Stimulated activated CD4-positive, alpha-beta T cell treated with anti-CD3 and anti-CD28 coated beads, Interleukin-4, amount 100 ng/mL, for 24 hours (primary cell): ENCODE data around the gene LMNTD1.
"Not testable (repeated sequence)": the region's sequence is repeated elsewhere in the genome, so short reads cannot be mapped to it uniquely, and the experiment has no call there.

Source experiments
- DNase-seq: peaks from one replicate; pipeline ENCODE4 v3.0.0-alpha.2; 2020

LMNTD1 gene

GRCh38 chr12:25488956-25489870 is 63.9 kb downstream of the LMNTD1 start:
- DNase-seq = not testable (repeated sequence)

GRCh38 chr12:25482625-25483024 is 70.5 kb downstream of the LMNTD1 start:
- no peak for DNase-seq

GRCh38 chr12:25480145-25480544 is 72.9 kb downstream of the LMNTD1 start:
- DNase-seq = no peak

DNA sequence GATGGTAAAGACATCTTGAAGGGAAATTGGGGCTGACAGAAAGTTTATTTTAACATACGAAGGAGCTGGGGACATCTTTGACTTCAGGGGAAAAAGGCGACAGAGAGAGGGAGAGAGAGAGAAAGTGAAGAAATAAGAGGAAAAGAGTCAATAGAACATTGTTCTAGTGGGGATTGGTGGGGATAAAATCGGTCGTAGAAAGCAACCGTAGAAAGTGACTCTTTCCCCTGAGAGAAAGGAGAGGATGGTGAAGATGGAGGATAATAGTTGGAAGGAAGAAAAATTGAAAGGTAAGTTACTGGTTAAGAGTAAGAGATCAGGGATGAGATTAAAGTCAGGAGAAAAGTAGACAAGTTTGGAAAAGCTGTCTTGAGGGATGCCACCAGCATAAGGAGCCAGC is 75.9 kb downstream of the LMNTD1 start:
- no peak for DNase-seq

- no peak for DNase-seq
Observed at GRCh38 chr12:25472453-25472852, 80.6 kb downstream of the LMNTD1 start.

- DNase-seq = no peak
Observed at GRCh38 chr12:25469861-25470260, 83.2 kb downstream of the LMNTD1 start.

GRCh38 chr12:25469368-25469767 is 83.7 kb downstream of the LMNTD1 start:
- DNase-seq = no peak

- DNase-seq = no peak
Observed at GRCh38 chr12:25463521-25463920, 89.6 kb downstream of the LMNTD1 start.

- DNase-seq = no peak
Observed at GRCh38 chr12:25463005-25463404, 90.1 kb downstream of the LMNTD1 start.

GRCh38 chr12:25459541-25459951 is 93.5 kb downstream of the LMNTD1 start:
- DNase-seq = no peak

DNA sequence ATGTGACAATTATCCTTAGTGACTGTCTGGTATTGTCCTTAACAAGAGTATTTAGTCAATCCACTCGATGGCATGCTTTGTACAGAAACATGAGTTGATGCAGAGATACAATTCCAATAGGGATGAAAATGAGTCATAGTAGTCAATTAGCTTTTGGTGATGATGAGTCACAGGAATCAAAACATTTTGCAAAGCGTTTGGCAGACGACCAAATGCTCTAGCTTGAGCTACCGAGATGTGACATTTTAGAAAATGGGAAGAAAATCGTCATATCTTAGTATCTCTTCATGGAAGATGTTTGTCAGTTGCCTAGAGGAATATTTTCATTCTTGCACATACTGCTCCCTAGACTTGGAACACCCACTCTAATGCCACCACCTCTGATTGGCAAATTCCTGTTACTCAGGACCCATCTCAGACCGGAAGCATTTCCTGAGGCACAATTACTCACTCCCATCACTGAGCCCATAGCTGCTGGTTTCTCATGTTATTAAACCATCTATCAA is 95.0 kb downstream of the LMNTD1 start:
- DNase-seq = no peak

GRCh38 chr12:25456474-25456873 is 96.6 kb downstream of the LMNTD1 start:
- DNase-seq = no peak

DNA sequence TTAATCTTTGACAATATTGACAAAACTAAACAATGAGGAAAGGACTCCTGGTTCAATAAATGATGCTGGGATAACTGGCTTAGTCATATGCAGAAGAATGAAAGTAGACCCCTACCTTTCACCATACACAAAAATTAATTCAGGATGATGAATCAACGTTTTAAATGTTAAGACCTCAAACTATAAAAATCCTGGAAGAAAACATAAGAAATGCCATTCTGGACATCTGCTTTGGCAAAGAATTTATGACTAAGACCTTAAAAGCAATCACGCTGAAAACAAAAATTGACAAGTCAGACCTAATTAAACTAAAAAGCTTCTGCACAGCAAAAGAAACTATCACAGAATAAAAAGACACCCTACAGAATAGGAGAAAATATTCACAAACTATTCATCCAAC is 97.4 kb downstream of the LMNTD1 start:
- no peak for DNase-seq

- no peak for DNase-seq
Observed at GRCh38 chr12:25449007-25449406, 104.1 kb downstream of the LMNTD1 start.

DNA sequence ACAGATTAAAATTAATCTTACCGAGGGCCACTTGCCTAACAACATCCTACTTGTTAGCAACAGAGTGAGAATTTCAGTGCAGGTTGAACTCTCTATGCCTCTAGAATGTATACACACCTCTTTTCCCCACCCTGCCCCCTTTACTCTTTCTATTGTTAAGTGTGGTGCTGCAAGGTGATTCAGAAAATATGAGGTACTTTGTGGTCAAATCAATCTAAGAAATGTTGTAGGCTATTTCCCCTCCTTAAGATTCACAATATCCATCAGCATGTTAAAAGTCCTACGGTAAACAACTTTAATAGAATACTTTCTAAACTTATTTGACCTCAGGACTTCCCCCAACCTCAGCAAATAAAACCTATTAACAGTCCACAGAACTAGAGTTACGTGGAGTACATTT is 106.0 kb downstream of the LMNTD1 start:
- no peak for DNase-seq

DNA sequence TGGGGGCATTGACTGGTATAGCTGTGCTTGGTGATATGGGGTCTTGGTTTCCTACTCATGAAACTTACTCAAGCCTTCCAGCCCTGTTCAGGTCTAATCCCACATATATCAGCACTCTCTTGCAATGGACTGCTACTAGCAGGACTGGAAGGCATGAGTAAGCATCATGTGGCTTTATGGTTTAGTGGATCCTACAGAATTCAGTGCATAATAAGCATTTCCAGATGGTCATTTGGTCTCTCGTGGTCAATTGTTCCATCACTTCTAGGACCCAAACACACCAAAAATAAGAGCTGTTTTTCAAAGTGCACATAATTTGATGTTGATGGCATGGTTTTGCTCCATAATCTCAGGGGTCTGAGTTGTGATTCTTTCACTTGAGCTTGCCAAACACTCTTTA is 114.4 kb downstream of the LMNTD1 start:
- DNase-seq = no peak

DNA sequence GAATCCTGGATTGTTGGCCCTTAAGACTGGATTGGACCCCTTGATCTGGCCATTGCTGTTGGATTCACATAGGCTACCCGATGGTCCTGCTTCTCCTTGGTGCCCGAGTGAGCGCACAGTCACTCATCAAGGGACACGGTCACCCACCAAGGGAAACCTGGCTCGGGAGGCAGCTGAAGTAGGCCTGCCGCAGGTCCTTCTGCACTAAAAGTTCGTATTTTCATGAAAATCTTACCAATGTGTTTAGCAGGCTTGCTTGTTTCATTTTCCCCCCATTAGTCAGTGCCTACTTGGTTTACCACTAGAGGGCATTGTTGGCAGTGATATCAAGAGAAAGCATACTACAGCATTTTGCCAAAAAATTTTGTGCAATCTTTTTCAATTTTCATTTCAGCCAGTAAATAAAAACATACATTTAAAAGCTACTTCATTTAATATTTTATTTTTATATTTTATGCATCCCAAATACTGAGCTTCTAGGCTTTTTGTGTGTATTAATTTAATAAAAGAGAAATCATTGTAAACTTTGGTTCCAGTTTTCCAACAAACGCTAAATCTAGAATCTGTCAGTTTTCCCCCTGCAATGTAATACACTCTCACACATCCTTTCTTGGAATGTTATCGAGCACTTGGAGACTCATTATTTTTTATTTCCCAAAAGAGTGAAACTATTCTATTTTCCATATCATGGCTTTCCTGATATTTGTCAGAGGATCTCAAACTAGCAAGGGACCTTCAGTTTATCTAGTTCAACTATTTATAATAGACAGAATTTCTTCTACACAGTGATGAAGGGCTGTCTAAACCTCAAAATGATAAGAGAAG is 116.7 kb downstream of the LMNTD1 start:
- peak; percentile 23 for DNase-seq

DNA sequence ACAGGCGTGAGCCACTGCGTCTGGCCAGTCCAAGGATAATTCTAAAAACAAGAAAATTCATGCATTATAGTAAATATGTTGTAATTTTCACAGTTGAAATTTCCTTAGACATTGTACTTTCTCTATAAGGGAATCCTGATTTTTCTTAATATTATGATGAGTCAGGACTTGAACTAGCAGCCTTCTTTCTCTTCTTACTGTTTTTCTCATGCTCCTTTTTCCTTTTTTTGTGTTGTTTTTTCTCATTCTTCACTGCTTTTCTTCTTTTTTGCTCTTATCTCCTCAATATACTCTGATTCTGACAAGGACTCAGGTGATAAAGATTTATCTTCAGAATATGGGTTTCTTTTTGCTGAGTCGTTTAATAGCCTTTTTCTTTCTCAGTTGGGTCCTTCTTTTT is 117.7 kb downstream of the LMNTD1 start:
- no peak for DNase-seq

- no peak for DNase-seq
Observed at GRCh38 chr12:25434515-25434914, 118.6 kb downstream of the LMNTD1 start.

DNA sequence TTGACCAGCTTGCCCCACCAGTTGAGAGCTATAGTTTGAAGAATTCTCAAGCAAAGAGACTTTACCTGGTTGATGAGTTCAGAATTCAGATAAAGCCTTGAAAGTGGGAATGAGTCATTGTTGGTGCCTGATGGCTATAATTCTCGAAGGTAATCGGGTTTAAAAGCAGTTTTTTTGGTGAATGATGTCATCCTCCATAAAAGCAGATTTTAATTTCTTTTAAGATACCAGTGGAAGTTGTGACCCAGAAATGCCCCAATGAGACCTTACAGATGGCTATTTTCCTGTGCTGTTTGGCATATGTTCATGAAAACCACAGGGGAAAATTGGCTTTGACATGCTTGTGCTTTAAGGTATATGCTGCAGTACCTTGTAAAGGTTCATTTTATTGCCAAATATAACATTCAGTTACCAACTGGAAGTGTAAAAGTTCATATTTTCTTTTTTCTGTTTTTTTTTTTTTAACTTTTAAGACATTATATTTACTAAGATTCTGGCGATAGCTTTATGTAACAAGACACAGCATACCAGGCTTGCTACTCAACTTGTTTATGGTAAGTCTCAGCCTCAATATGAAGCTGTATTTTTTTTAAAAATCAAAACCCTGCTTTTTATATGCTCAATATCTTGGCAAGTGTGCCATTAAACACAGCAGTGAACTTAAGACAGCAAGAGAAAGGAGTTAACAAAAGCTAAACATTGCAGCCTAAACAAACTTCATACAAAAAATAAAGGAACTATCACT is 119.3 kb downstream of the LMNTD1 start:
- DNase-seq = no peak

DNA sequence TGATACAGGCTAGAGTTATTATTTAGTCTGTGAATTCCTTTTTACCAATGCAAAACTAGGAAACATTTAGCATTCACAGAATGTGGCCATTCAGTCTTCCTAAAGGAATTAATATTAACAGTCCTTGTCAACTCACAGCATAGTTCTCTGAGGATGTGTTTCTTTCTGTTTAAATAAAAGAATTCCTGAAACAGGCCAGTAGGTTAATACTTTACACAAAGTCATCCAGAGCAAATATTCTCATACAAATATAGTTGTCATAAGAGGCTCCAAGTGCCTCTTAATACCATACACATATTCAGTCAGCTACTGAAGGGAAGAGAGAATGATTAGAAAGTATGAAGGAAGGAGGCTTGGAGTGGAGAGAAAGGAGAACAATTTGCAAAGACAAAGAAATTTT is 120.1 kb downstream of the LMNTD1 start:
- no peak for DNase-seq

DNA sequence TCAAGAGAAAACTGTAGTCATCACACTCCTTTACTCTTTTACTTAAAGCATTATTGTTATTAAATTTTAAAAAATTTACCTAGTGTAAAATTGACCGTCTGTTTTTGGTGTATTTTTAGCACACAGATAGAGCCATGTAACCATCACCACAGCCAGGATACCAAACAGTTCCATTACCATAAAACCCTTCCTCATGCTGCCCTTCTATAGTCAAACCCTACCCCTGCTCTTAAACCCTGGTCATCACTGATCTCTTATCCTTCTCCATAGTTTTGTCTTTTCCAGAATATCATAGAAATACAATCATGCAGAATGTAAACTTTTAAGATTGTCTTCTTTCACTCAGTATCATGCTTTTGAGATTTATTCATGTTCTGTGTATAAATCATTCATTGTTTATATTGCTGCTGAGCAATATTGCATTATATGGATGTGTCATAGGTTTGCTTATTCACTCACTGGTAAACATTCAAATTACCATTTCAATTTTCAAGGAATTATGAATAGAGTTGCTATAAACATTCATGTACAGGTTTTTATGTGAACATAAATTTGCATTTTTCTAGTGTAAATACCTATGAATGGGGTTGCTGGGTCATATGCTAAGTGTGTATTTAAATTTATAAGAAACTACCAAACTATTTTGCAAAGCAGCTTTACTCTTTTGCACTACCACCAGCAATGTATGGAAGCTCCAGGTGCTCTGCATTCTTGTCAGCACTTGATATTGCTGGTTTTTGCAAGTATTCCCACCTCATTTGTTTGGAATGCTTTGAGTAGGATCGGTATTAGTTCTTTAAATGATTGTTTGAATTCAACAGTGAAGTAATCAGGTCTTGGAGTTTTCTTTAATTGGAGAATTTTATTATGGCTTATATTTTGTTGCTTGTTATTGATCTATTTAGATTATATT is 125.5 kb downstream of the LMNTD1 start:
- DNase-seq = no peak
